GM23338 (cell line): ENCODE measurements around the gene DMD. TPM values are rescaled to one million over a fixed set of nuclear protein-coding genes. Genes with fewer than 3 reads are reported as not detected.

Experiments used
- ATAC-seq: fragments of 200-7000 bp; cut with Tn5 transposase; 3 replicates; pipeline ENCODE4 v1.9.1; 2020
- DNase-seq: peaks from one replicate; pipeline ENCODE4 v3.0.0-alpha.2; 2015; ENCODE audit warnings: low spot score
- H2AFZ ChIP-seq: fragments of 200-600 bp; sonication (generic); 2 replicates; pipeline ENCODE4 v1.8.0; 2016; ENCODE audit warnings: antibody characterized with exemption, mild to moderate bottlenecking, moderate library complexity
- H3F3A ChIP-seq: fragments of 200-600 bp; sonication (generic); replicated peaks from 2 replicates; pipeline ENCODE4 v1.8.0; 2017; ENCODE audit warnings: antibody characterized with exemption, mixed run types, low read depth
- H3K27ac ChIP-seq: fragments of 200-600 bp; sonication (generic); 2 replicates; pipeline ENCODE4 v1.6.1; 2016; ENCODE audit warnings: low read depth
- H3K27me3 ChIP-seq: fragments of 200-600 bp; sonication (generic); 2 replicates; pipeline ENCODE4 v1.8.0; 2016; ENCODE audit warnings: mild to moderate bottlenecking, mixed run types, moderate library complexity; ENCODE audit not compliant: insufficient read depth
- H3K36me3 ChIP-seq: fragments of 200-600 bp; sonication (generic); 2 replicates; pipeline ENCODE4 v1.8.0; 2016; ENCODE audit warnings: mild to moderate bottlenecking; ENCODE audit not compliant: insufficient read depth
- H3K4me1 ChIP-seq: fragments of 200-600 bp; sonication (generic); 2 replicates; pipeline ENCODE4 v1.8.0; 2016; ENCODE audit warnings: mild to moderate bottlenecking, moderate library complexity; ENCODE audit not compliant: insufficient read depth
- H3K4me2 ChIP-seq: fragments of 200-600 bp; sonication (generic); 2 replicates; pipeline ENCODE4 v1.7.1; 2017; ENCODE audit warnings: mixed run types
- H3K4me3 ChIP-seq: fragments of 200-600 bp; sonication (generic); 2 replicates; pipeline ENCODE4 v1.6.1; 2016; ENCODE audit warnings: mixed run types
- H3K79me2 ChIP-seq: fragments of 200-600 bp; sonication (generic); replicated peaks from 2 replicates; pipeline ENCODE4 v1.8.0; 2017; ENCODE audit warnings: mild to moderate bottlenecking; ENCODE audit not compliant: insufficient read depth
- H3K9me2 ChIP-seq: fragments of 200-600 bp; sonication (generic); 2 replicates; pipeline ENCODE4 v1.8.0; 2017; ENCODE audit not compliant: insufficient read depth
- H4K20me1 ChIP-seq: fragments of 200-600 bp; sonication (generic); replicated peaks from 2 replicates; pipeline ENCODE4 v1.8.0; 2017; ENCODE audit warnings: mild to moderate bottlenecking; ENCODE audit not compliant: insufficient read depth
- H3K27ac Mint-ChIP-seq: 2 replicates; pipeline ENCODE4 v1.8.0; 2020; ENCODE audit warnings: inconsistent platforms, mild to moderate bottlenecking, moderate library complexity, mixed read lengths
- H3K27me3 Mint-ChIP-seq: 3 replicates; pipeline ENCODE4 v1.8.0; 2022; ENCODE audit warnings: low read depth, mild to moderate bottlenecking, moderate library complexity, mixed read lengths, inconsistent platforms; ENCODE audit not compliant: insufficient read depth, poor library complexity
- H3K36me3 Mint-ChIP-seq: 3 replicates; pipeline ENCODE4 v1.8.0; 2021; ENCODE audit warnings: low read depth, mild to moderate bottlenecking, inconsistent platforms, moderate library complexity, mixed read lengths
- H3K4me1 Mint-ChIP-seq: 3 replicates; pipeline ENCODE4 v1.8.0; 2020; ENCODE audit warnings: mild to moderate bottlenecking, inconsistent platforms, mixed read lengths
- H3K4me3 Mint-ChIP-seq: 3 replicates; pipeline ENCODE4 v1.8.0; 2021; ENCODE audit warnings: moderate library complexity, mild to moderate bottlenecking, inconsistent platforms, mixed read lengths
- H3K9me3 Mint-ChIP-seq: 3 replicates; pipeline ENCODE4 v1.8.0; 2020; ENCODE audit warnings: moderate library complexity, mild to moderate bottlenecking, inconsistent platforms, mixed read lengths
- CREB1 ChIP-seq: fragments of 250-450 bp; sonication (Bioruptor Pico); IDR thresholded peaks from 2 replicates; pipeline ENCODE4 v1.5.0; 2020; ENCODE audit warnings: low read depth, mild to moderate bottlenecking, moderate library complexity
- CTCF ChIP-seq, 2 experiments: fragments of 200-600 bp in 1 of 2; sonication (generic) in 1 of 2; conservative IDR thresholded peaks; 2 replicates each; pipeline versions ENCODE4 v1.5.1 to v1.6.1; 2016 to 2017; ENCODE audit warnings: antibody characterized with exemption in 2 of 2, low read depth in 2 of 2, mild to moderate bottlenecking in 2 of 2, moderate library complexity in 1 of 2
- ETS1 ChIP-seq: IDR thresholded peaks from 2 replicates; pipeline ENCODE4 v1.6.1; 2016; ENCODE audit warnings: antibody characterized with exemption
- EZH2 ChIP-seq: fragments of 200-600 bp; sonication (generic); IDR thresholded peaks from one replicate; pipeline ENCODE4 v1.8.0; 2017; ENCODE audit warnings: antibody characterized with exemption, mild to moderate bottlenecking, low read depth; ENCODE audit not compliant: unreplicated experiment
- EZH2phosphoT487 ChIP-seq: fragments of 200-600 bp; sonication (generic); IDR thresholded peaks from one replicate; pipeline ENCODE4 v1.8.1; 2018; ENCODE audit warnings: antibody characterized with exemption; ENCODE audit not compliant: unreplicated experiment
- JUNB ChIP-seq: IDR thresholded peaks from one replicate; pipeline ENCODE4 v1.6.1; 2016; ENCODE audit warnings: antibody characterized with exemption; ENCODE audit not compliant: unreplicated experiment
- NANOG ChIP-seq: IDR thresholded peaks from 2 replicates; pipeline ENCODE4 v1.6.1; 2016; ENCODE audit warnings: antibody characterized with exemption, borderline replicate concordance
- POLR2AphosphoS5 ChIP-seq: IDR thresholded peaks from 2 replicates; pipeline ENCODE4 v1.6.1; 2016; ENCODE audit warnings: antibody characterized with exemption, low read depth
- STAT1 ChIP-seq: IDR thresholded peaks from one replicate; pipeline ENCODE4 v1.6.1; 2016; ENCODE audit warnings: antibody characterized with exemption; ENCODE audit not compliant: unreplicated experiment
- ZNF114 ChIP-seq: fragments of 250-450 bp; sonication (Bioruptor Pico); IDR thresholded peaks from 2 replicates; pipeline ENCODE4 v1.5.0; 2020; ENCODE audit warnings: mild to moderate bottlenecking, moderate library complexity
- ZNF331 ChIP-seq: fragments of 250-450 bp; sonication (Bioruptor Pico); IDR thresholded peaks from 2 replicates; pipeline ENCODE4 v1.5.0; 2020; ENCODE audit warnings: low read depth, mild to moderate bottlenecking, moderate library complexity
- polyA plus RNA-seq: library from polyadenylated mRNA; unstranded; fragments of >200 nt; fragmentation: Nextera tagmentation; extraction: Ambion mirVana; gene quantifications from 2 replicates; pipeline ENCODE4 v1.2.1, GENCODE V29; 2016
- total RNA-seq: library from RNA; depleted of rRNA; stranded (reverse); fragments of >200 nt; shearing (Covaris generic); gene quantifications from 2 replicates; pipeline ENCODE4 v1.2.3, GENCODE V29; 2014
- TF ChIP-seq, protein P1 (sequence below): fragments of 250-450 bp; sonication (Bioruptor Pico); IDR thresholded peaks from 2 replicates; pipeline ENCODE4 v1.5.0; 2020; ENCODE audit warnings: mild to moderate bottlenecking, moderate library complexity

Gene DMD
- total and polyA plus RNA-seq, 2 experiments from 2014 or later, result 4.5 to 7.6 TPM

GRCh38 chrX:31320740-31321139, 1890.6 kb downstream of the DMD start (continued):
- TF ChIP-seq ZNF331 (CRISPR knock-in tag), result no peak
- TF ChIP-seq ZNF114 (CRISPR knock-in tag), result no peak
- TF ChIP-seq, protein P1, sequence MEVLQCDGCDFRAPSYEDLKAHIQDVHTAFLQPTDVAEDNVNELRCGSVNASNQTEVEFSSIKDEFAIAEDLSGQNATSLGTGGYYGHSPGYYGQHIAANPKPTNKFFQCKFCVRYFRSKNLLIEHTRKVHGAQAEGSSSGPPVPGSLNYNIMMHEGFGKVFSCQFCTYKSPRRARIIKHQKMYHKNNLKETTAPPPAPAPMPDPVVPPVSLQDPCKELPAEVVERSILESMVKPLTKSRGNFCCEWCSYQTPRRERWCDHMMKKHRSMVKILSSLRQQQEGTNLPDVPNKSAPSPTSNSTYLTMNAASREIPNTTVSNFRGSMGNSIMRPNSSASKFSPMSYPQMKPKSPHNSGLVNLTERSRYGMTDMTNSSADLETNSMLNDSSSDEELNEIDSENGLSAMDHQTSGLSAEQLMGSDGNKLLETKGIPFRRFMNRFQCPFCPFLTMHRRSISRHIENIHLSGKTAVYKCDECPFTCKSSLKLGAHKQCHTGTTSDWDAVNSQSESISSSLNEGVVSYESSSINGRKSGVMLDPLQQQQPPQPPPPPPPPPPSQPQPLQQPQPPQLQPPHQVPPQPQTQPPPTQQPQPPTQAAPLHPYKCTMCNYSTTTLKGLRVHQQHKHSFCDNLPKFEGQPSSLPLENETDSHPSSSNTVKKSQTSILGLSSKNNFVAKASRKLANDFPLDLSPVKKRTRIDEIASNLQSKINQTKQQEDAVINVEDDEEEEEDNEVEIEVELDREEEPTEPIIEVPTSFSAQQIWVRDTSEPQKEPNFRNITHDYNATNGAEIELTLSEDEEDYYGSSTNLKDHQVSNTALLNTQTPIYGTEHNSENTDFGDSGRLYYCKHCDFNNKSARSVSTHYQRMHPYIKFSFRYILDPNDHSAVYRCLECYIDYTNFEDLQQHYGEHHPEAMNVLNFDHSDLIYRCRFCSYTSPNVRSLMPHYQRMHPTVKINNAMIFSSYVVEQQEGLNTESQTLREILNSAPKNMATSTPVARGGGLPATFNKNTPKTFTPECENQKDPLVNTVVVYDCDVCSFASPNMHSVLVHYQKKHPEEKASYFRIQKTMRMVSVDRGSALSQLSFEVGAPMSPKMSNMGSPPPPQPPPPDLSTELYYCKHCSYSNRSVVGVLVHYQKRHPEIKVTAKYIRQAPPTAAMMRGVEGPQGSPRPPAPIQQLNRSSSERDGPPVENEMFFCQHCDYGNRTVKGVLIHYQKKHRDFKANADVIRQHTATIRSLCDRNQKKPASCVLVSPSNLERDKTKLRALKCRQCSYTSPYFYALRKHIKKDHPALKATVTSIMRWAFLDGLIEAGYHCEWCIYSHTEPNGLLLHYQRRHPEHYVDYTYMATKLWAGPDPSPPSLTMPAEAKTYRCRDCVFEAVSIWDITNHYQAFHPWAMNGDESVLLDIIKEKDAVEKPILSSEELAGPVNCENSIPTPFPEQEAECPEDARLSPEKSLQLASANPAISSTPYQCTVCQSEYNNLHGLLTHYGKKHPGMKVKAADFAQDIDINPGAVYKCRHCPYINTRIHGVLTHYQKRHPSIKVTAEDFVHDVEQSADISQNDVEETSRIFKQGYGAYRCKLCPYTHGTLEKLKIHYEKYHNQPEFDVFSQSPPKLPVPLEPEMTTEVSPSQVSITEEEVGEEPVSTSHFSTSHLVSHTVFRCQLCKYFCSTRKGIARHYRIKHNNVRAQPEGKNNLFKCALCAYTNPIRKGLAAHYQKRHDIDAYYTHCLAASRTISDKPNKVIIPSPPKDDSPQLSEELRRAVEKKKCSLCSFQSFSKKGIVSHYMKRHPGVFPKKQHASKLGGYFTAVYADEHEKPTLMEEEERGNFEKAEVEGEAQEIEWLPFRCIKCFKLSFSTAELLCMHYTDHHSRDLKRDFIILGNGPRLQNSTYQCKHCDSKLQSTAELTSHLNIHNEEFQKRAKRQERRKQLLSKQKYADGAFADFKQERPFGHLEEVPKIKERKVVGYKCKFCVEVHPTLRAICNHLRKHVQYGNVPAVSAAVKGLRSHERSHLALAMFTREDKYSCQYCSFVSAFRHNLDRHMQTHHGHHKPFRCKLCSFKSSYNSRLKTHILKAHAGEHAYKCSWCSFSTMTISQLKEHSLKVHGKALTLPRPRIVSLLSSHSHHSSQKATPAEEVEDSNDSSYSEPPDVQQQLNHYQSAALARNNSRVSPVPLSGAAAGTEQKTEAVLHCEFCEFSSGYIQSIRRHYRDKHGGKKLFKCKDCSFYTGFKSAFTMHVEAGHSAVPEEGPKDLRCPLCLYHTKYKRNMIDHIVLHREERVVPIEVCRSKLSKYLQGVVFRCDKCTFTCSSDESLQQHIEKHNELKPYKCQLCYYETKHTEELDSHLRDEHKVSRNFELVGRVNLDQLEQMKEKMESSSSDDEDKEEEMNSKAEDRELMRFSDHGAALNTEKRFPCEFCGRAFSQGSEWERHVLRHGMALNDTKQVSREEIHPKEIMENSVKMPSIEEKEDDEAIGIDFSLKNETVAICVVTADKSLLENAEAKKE (CRISPR knock-in tag), result no peak
- no peak for TF ChIP-seq CREB1 (CRISPR knock-in tag)
- no peak for TF ChIP-seq EZH2phosphoT487
- TF ChIP-seq EZH2, result no peak
- no peak for TF ChIP-seq NANOG
- TF ChIP-seq JUNB, result no peak

- no peaks in the 10 kb centered on the region for H3K79me2 ChIP-seq
- TF ChIP-seq STAT1, result no peak
- no peak for TF ChIP-seq ZNF114 (CRISPR knock-in tag)
- no peak for TF ChIP-seq ETS1
- no peak for TF ChIP-seq POLR2AphosphoS5
- no peak for TF ChIP-seq EZH2
- no peak for TF ChIP-seq ZNF331 (CRISPR knock-in tag)
- no peak for TF ChIP-seq JUNB
- no peak for TF ChIP-seq EZH2phosphoT487
- TF ChIP-seq CTCF (conservative IDR thresholded peaks at IDR 0.05; ENCODE audit: low read depth in 2 of 2), result no peak
- TF ChIP-seq CREB1 (CRISPR knock-in tag), result no peak
These were observed 1891.8 kb downstream of the DMD start for GRCh38 chrX:31319586-31319985.

More at GRCh38 chrX:31319586-31319985, 1891.8 kb downstream of the DMD start:
- Histone ChIP-seq H3K4me2 (no peak overlapping the region), H3K4me1 (peaks cover 12% of the 10 kb centered on the region), H4K20me1 (no peaks in the 10 kb centered on the region), H3F3A (no peaks in the 10 kb centered on the region), H2AFZ (no peak overlapping the region), H3K27me3 (no peaks in the 10 kb centered on the region), H3K27ac (no peak overlapping the region), H3K36me3 (no peaks in the 10 kb centered on the region), H3K9me2 (no peaks in the 10 kb centered on the region), H3K4me3 (no peak overlapping the region)
- Mint-ChIP-seq H3K4me3 (no peak overlapping the region), H3K27me3 (peaks cover 1% of the 10 kb centered on the region), H3K4me1 (peaks cover 19% of the 10 kb centered on the region), H3K36me3 (no peaks in the 10 kb centered on the region), H3K27ac (no peak overlapping the region), H3K9me3 (no peaks in the 10 kb centered on the region)
- DNase-seq (no peak), ATAC-seq (no peak)
